PC-3 (cell line): ENCODE measurements around the gene TARDBP. TPM values are rescaled to one million over a fixed set of nuclear protein-coding genes. Genes with fewer than 3 reads are reported as not detected.

Source experiments
- ATAC-seq: fragments of 200-7000 bp; cut with Tn5 transposase; 2 replicates; pipeline ENCODE4 v1.9.1; 2020; ENCODE audit warnings: mild to moderate bottlenecking, moderate library complexity
- BruUV-seq: library from RNA; stranded (reverse); fragments of 400-500 nt; replicated peaks from 2 replicates; lab custom pipeline; 2021; lab: Mats Ljungman, UMichigan
- CTCF ChIA-PET: fragments of 300-600 bp; sonication (Branson Sonifier 250); formaldehyde crosslinking; loops from one replicate; lab custom pipeline; 2022; ENCODE audit warnings: antibody characterized with exemption; lab: Charles Lee
- POLR2A ChIA-PET: fragments of 300-600 bp; sonication (Branson Sonifier 250); formaldehyde crosslinking; loops from one replicate; lab custom pipeline; 2022; ENCODE audit warnings: antibody characterized with exemption; ENCODE audit not compliant: unreplicated experiment; lab: Charles Lee
- DNase-seq: peaks from one replicate; pipeline ENCODE4 v3.0.0-alpha.2; 2015
- H2AFZ ChIP-seq: fragments of 300-600 bp; sonication (generic); 2 replicates; pipeline ENCODE4 v1.6.0; 2016; ENCODE audit warnings: antibody characterized with exemption, low read length
- H3F3A ChIP-seq: fragments of 300-600 bp; sonication (generic); one replicate; pipeline ENCODE4 v1.6.0; 2017; ENCODE audit warnings: antibody characterized with exemption, low read length, control low read depth, mild to moderate bottlenecking; ENCODE audit not compliant: unreplicated experiment
- H3K27ac ChIP-seq: fragments of 300-600 bp; sonication (generic); 2 replicates; pipeline ENCODE4 v1.5.1; 2016; ENCODE audit warnings: mild to moderate bottlenecking, low read length
- H3K27me3 ChIP-seq: fragments of 300-600 bp; sonication (generic); 2 replicates; pipeline ENCODE4 v1.6.1; 2016; ENCODE audit warnings: low read length, mixed read lengths
- H3K36me3 ChIP-seq: fragments of 300-600 bp; sonication (generic); 2 replicates; pipeline ENCODE4 v1.6.1; 2016; ENCODE audit warnings: low read depth, mixed run types, low read length, mixed read lengths
- H3K4me1 ChIP-seq: fragments of 300-600 bp; sonication (generic); 2 replicates; pipeline ENCODE4 v1.5.1; 2016; ENCODE audit warnings: low read length; ENCODE audit not compliant: insufficient read depth
- H3K4me2 ChIP-seq: fragments of 300-600 bp; sonication (generic); 2 replicates; pipeline ENCODE4 v1.6.0; 2016; ENCODE audit warnings: low read length
- H3K4me3 ChIP-seq: fragments of 300-600 bp; sonication (generic); 2 replicates; pipeline ENCODE4 v1.5.1; 2016; ENCODE audit warnings: mild to moderate bottlenecking, low read length, mixed read lengths
- H3K79me2 ChIP-seq: fragments of 300-600 bp; sonication (generic); 2 replicates; pipeline ENCODE4 v1.6.1; 2017; ENCODE audit warnings: low read length, mixed read lengths
- H3K9ac ChIP-seq: fragments of 300-600 bp; sonication (generic); 2 replicates; pipeline ENCODE4 v1.6.0; 2016; ENCODE audit warnings: mild to moderate bottlenecking, low read length
- H3K9me2 ChIP-seq: fragments of 300-600 bp; sonication (generic); replicated peaks from 2 replicates; pipeline ENCODE4 v1.6.1; 2016; ENCODE audit warnings: mixed run types, low read length, mixed read lengths
- H3K9me3 ChIP-seq: fragments of 300-600 bp; sonication (generic); 2 replicates; pipeline ENCODE4 v1.6.1; 2016; ENCODE audit warnings: low read length, mixed read lengths
- H4K20me1 ChIP-seq: fragments of 300-600 bp; sonication (generic); 2 replicates; pipeline ENCODE4 v1.6.1; 2016; ENCODE audit warnings: low read length, mixed read lengths
- CTCF ChIP-seq: fragments of 300-600 bp; sonication (generic); conservative IDR thresholded peaks from 2 replicates; pipeline ENCODE4 v1.5.1; 2017; ENCODE audit warnings: antibody characterized with exemption, low read depth, mild to moderate bottlenecking, low read length
- EZH2 ChIP-seq: fragments of 300-600 bp; sonication (generic); IDR thresholded peaks from one replicate; pipeline ENCODE4 v1.6.1; 2017; ENCODE audit warnings: antibody characterized with exemption, mild to moderate bottlenecking, low read length; ENCODE audit not compliant: unreplicated experiment
- EZH2phosphoT487 ChIP-seq: fragments of 300-600 bp; sonication (generic); IDR thresholded peaks from 2 replicates; pipeline ENCODE4 v1.6.1; 2018; ENCODE audit warnings: mild to moderate bottlenecking, antibody characterized with exemption, low read length, borderline replicate concordance
- intact Hi-C: fragments of 100-400 bp; cut with micrococcal nuclease; formaldehyde crosslinking; loops from 2 replicates; pipeline ENCODE4 v1.9.0; 2023
- total RNA-seq: library from RNA; depleted of rRNA; stranded (reverse); fragments of >200 nt; gene quantifications from 2 replicates; pipeline ENCODE4 v1.2.3, GENCODE V29; 2014

TARDBP gene
- total RNA-seq, 1 experiment from 2014 or later: 78.5 TPM

- Histone ChIP-seq H3F3A (peaks cover 8% of the 10 kb centered on the region), H3K9me2 (no peaks in the 10 kb centered on the region), H3K27me3 (no peaks in the 10 kb centered on the region), H4K20me1 (peaks cover 16% of the 10 kb centered on the region; the same call in 1 of the 2 replicates), H3K9ac (no peak overlapping the region), H3K9me3 (no peaks in the 10 kb centered on the region), H3K4me2 (no peak overlapping the region), H3K4me1 (no peaks in the 10 kb centered on the region), H3K79me2 (no peaks in the 10 kb centered on the region), H3K36me3 (peaks cover 37% of the 10 kb centered on the region), H3K4me3 (no peak overlapping the region), H3K27ac (no peak overlapping the region), H2AFZ (no peak overlapping the region)
- BruUV-seq: no TSS peak
- ATAC-seq: no peak
- no peak for DNase-seq
- intact Hi-C loops: no loop called here
- TF ChIP-seq CTCF (no peak), EZH2phosphoT487 (no peak), EZH2 (no peak)
- ChIA-PET CTCF (no interaction called here), POLR2A (no interaction called here)
Measured at GRCh38 chr1:11026903-11027302, 14.4 kb downstream of the TARDBP start.

- Histone ChIP-seq H3F3A (peaks cover 8% of the 10 kb centered on the region), H2AFZ (no peak overlapping the region), H3K9me2 (no peaks in the 10 kb centered on the region), H4K20me1 (peaks cover 13% of the 10 kb centered on the region; the same call in 1 of the 2 replicates), H3K27me3 (no peaks in the 10 kb centered on the region), H3K4me2 (no peak overlapping the region), H3K9me3 (no peaks in the 10 kb centered on the region), H3K4me1 (no peaks in the 10 kb centered on the region), H3K9ac (no peak overlapping the region), H3K27ac (no peak overlapping the region), H3K79me2 (no peaks in the 10 kb centered on the region), H3K4me3 (no peak overlapping the region), H3K36me3 (peaks cover 33% of the 10 kb centered on the region)
- ATAC-seq (no peak), DNase-seq (no peak)
- ChIA-PET POLR2A (no interaction called here), CTCF (no interaction called here)
- no TSS peak for BruUV-seq
- intact Hi-C loops: no loop called here
- TF ChIP-seq CTCF (no peak), EZH2 (no peak)
Measured at GRCh38 chr1:11027316-11027715, 14.9 kb downstream of the TARDBP start.

- TF ChIP-seq CTCF (no peak), EZH2 (no peak), EZH2phosphoT487 (no peak)
- Histone ChIP-seq H3K27ac (no peak overlapping the region), H3K27me3 (no peaks in the 10 kb centered on the region), H3K9me3 (no peaks in the 10 kb centered on the region), H4K20me1 (peaks cover 10% of the 10 kb centered on the region; the same call in 1 of the 2 replicates), H3K9me2 (no peaks in the 10 kb centered on the region), H2AFZ (no peak overlapping the region), H3K9ac (no peak overlapping the region), H3K4me3 (no peak overlapping the region), H3K4me1 (no peaks in the 10 kb centered on the region), H3K4me2 (no peak overlapping the region), H3K36me3 (peaks cover 30% of the 10 kb centered on the region), H3F3A (peaks cover 8% of the 10 kb centered on the region), H3K79me2 (no peaks in the 10 kb centered on the region)
- ATAC-seq (no peak), DNase-seq (no peak)
- ChIA-PET CTCF (no interaction called here), POLR2A (no interaction called here)
- no TSS peak for BruUV-seq
- intact Hi-C loops: no loop called here
Measured at GRCh38 chr1:11028018-11028417, 15.6 kb downstream of the TARDBP start.
